ENCODE measurements around the gene OSBPL3.

The OSBPL3 gene

DNA sequence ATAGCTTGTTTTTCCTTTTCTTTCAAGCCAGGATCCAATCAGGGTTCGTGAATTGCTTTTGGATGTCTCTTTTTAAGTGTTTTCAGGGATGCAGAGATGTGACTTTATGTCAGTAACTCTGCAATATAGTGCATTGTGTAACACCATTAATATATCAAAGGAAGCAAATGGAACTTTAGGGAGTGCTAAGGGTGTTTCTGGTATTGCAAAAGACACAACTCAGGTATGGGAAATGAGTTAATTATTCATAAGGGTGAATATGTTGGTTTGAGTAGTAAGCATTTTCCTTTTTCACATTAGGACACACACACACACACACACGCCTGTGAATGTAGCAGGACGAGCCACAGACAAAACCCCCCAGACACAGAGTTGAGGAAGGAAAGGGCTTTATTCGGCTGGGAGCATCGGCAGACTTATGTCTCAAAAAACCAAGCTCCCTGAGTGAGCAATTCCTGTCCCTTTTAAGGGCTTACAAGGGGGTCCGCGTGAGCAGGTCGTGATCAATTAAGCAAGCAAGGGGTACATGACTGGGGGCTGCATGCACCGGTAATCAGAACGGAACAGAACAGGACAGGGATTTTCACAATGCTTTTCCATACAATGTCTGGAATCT lies 190.9 kb downstream of the OSBPL3 start:
- DNase-seq: peak; percentile 16 to 47 (median 26)

DNA sequence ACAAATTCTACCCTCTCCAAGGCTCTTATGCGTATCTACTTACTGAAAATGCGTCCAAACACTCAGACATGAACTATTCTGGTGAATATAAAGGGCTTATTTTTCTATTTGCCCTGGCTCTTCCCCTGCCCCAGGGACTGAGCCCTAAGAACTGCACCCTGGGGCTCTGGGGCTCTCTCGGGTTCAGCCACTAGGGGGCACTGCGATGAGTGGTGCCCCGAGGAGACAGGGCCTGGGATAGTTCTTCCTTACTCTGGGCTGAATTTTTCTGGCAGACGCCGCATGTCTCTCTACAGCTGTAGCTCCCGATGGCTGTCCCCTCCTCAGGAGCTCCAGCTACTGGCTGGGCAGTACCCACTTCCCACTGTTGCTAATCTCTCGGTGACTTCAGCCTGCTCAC lies 191.9 kb downstream of the OSBPL3 start:
- DNase-seq: no peak

DNA sequence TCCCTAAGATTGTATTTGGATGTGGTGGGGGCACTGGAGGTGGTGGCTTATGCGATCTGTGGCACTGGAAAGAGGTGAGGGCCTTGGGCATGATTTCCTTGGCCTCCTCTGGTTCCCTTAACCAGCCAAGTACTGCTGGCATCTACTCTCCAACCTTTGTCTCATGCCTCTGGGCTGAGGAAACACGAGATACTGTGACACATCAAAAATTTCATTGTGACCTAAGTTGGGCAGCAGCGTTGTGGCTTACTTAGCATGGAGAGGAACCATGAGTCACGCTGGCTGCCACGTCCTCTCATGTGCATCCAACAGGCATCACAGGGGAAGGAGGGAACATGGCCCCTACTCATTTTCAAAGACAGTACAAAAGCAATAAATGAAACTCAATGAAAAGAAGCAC lies 193.0 kb downstream of the OSBPL3 start:
- peak; percentile 96 to 99 (median 98) for DNase-seq

DNA sequence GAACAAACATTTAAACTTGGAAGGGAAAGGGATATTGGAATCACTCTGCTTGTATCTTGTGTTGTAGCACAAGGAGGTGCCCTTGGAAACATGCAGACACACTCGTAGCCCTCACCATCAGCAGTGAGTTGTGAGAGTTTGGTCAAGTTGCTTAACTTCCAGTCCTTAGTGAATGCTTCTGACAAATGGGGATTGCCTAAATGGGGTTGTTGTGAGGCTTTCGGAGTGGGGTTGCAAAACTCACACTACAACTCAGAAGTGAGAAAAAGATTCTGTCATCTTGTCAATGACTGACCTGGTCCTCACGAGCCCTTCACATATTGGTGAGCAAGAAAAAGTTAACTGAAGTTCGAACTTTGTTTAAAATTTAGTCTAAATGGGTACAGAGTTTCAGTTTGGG lies 193.7 kb downstream of the OSBPL3 start:
- peak; percentile 87 to 97 (median 94) for DNase-seq

DNA sequence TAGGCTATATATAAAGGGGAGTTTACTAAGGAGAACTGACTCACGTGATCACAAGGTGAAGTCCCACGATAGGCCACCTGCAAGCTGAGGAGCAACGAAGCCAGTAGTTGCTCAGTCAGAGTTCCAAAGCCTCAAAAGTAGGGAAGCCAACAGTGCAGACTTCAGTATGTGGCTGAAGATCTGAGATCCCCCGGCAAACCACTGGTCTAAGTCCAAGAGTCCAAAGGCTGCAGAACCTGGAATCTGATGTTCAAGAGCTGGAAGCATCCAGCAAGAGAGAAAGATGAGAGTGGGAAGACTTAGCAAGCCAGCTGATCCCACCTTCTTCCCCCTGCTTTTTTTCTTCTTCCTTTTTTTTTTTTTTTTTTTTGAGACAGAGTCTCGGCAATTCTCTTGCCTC lies 195.7 kb downstream of the OSBPL3 start:
- DNase-seq: peak in 1 of 3 donors; percentile 7

DNA sequence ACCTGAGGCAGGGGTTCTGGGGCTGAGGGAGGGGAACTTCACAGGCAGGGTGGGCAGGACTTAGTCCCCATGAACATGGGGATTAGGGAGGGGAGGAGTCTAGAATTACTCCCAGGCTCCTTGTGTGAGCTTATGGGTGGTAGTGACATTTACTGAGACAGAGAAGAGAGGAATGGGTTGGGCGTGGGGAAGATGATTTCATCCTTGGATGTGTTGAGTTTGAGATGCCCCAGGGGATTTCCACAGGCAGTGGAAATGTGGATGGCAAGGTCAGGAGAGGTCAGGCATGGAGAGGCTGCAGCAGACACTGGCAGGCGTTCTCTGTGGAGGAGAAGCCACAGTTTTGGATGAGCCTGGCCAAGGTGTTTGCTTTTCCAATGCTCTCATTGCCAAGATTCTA lies 196.3 kb downstream of the OSBPL3 start:
- DNase-seq: peak; percentile 82 to 90 (median 87)

DNA sequence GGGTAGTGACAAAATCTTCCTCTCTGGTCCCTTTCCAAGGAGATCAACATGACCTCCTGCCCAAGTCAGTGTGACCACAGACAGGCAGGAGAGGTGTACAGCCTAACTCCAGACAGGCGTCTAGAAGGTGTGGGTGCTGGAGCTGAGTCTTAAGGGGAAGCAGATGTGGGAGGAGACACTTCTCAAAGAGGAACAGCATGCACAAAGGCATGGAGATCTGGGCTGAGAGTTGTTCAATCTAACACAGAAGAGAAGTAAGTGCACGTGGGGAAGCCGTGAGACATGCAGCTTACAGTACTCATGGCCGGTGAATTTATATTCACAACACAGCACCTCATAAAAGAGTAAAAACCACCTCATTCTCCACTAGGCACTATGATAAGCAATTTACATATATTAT lies 198.9 kb downstream of the OSBPL3 start:
- DNase-seq: peak; percentile 86 to 93 (median 88)

DNA sequence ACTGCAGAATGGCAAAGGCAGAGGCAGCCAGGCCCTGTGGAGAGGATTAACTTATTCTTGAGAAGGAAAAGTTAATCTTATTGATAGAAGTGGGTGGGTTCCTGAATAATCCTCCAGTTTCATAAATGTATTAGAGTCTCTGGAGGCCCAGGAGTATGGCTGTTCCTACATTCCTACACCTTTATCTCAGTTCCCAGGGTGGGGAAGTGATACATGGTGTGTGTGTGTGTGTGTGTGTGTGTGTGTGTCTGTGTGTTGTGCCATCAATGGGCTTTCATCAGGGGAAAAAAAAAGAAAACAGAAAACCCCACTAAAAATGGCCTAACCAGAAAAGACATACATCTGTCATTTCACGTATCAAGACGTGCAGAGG lies 200.7 kb downstream of the OSBPL3 start:
- no peak for DNase-seq

DNA sequence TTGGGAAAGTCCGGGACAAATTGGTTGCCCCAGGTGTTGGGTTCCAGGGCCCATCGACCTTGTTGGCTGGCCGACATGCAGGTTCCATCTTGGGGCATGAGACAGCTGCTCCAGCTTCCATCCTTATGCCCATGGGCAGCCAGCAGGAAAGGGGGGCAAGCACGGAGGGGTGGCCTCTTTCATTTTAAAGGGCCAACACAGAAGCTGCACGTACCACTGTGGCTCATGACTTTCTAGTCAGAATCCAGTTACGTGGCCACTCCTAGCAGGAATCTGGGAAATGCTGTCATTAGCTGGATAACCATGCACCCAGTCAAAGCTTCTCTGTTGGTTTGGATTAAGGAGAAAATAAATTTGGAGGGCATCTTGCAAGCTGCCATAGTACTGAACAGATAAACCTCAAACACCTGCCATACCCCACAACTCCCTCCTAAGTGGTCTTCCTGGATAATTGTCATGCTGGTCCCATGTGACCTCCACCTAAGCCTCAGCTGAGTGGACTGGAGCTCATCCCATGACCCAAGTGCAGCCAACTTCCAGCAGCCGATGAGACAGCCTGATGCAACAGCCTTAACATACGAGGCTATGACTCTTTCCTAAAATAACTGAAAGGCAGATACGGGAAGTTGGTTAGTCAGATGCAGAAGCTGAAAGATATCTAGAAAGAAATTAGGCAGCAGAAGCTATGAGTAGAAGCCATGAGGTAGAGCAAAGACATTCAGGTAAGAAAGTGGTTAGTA lies 201.3 kb downstream of the OSBPL3 start:
- peak; percentile 89 to 96 (median 95) for DNase-seq

DNA sequence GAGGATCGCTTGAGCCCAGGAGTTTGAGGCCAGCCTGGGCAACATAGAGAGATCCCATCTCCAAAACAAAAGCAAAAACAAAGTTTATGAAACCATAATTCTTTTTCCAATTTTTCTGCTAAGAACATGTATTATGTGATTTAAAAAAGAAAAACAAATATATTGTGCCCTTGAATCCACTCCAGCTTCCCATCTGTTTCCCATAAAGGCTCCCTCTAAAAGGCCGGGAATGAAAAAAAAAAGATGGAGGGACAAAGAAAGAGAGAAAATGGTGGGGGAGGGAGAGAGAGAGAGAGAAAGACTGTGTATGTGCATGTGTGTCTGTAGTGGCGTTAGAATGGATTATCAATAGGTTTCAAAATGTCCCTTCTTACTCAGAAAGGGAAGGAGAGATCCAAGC lies 202.2 kb downstream of the OSBPL3 start:
- DNase-seq: no peak

DNA sequence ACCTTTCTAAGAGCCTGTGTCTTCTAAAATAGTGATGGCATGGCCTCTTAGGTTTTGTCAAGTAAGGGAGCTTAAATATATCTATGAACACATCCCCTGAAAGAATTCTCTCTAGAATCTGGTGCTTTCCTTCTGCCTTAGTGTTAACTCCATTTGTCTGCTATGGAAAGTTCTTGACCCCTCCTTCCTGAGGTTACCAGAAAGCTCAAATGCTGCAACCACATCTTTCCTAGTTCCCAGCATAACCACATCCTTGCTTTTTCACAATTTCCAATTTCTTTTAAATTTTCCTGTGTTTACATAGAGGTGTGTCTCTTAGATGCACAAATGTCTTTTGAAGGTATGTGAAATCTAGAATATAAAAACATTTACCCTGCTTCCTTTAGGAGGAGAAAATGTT lies 206.3 kb downstream of the OSBPL3 start:
- no peak for DNase-seq

DNA sequence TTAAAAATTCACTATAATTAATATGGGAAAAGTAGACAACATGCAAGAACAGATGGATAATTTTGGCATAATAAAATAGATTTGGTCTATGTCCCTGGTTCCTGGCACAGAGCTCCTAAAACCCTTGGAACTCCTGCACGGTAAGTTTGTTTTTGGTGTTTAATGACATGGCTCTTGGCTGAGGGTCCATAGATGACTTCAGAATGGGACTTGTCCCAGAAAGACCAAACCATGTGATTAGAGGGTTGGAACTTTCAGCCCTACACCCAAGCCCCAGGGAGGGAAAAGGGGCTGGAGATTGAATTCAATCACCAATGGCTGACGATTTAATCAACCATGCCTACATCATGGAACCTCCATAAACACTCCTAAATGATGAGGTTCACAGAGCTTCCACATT lies 210.1 kb downstream of the OSBPL3 start:
- no peak for DNase-seq

DNA sequence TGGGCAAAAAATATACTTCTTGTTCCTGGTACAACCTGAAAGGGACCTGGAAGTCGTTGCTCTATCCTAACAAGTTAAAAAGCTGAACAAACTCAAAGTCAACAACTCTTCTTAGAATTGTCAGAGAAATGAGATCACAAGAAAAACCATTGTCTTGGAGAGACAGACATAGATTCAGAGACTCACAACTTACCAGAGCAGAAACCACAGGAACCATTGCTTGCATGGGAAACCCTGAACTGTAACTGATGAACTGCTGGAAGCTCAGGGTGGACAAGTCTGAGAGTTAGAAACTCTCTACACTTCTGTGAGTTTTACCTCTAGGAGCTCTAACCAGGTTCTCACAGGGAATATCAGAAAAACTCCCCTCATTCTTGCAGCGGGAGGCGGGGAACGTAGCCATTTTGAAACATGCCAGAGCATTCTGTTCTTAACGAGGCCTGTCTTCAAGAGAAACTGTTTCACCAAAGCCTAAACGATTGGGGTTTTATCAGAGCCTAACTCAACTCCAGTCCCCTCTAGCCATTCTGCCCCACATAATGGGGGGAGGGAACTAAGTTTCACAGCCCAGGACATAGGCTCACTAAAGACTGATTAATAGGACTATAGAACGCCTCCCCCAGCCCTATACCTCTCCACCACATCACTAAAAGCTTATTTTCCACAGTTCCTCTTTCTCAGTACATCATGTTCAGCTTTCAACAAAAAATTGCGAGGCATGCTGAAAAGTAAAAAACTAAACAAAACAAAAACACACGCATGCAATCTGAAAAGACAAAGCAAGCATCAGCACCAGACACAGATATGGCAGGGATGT lies 210.8 kb downstream of the OSBPL3 start:
- DNase-seq: no peak

DNA sequence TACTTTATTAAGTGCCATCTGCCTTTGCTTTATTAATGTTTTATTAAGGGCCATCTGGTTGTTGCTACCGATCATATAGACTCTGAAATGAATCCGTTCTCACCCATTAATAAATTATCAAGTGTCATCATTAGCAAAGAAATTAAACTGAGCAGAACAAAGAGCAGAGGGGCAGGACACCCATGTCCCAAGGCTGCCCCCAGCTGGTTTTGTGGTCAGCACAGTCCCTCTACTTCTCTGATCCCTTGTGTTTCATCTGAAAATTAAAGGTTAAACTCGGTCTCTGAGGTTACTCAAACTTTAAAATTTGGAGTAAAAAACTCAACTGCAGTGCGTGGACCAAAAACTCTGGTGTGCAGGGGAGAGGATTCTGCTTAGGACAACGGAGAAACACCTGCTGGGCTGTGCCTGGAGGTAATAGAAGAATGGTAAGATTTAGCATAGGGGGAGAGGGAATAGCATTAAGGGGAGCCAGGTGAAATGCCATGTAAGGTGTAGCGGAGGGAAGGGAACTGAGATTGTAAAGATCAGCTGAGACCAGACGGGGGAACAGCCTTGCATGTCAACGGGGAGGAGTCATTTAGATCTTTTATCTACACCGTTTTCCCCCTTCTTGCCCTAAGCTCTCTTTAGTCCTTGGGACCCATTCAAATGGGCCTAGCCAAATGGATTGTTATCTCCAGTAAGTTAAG lies 212.0 kb downstream of the OSBPL3 start:
- DNase-seq: no peak

DNA sequence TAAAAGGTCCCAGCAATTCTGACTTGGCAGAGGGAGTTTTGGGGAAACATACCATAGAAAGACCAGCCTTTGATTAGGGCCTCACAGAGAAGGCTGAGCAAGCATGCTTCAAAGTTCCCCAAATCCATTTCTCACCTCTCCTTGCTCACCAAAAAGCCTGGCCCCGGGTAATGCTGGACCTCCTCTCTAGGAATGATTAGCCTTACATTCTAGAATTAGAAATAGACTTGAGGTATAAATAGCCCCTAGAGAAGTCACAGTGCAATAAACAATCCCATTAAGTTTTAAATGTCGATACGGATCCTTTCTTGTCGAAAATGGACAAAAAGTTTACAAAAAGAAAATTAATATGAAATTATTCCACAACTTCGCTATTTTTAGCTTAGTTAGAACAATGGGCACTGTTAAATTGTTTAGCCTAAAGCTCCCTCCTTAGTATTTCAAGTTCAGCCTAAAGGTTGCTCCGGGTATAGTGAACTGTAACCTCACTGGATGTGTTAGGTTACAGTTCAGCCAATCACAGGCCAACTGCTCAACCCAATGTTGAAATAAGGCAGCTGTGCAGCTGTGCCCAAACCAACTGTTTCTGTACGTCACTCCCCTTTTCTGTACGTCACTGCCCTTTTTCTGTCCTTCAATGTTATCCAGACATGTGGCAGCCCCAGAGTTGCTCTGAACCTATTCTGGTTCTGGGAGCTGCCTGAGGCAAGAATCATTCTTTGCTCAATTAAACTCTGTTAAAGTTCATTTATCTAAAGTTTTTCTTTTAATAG lies 214.8 kb downstream of the OSBPL3 start:
- DNase-seq: peak; percentile 65 to 76 (median 72)

DNA sequence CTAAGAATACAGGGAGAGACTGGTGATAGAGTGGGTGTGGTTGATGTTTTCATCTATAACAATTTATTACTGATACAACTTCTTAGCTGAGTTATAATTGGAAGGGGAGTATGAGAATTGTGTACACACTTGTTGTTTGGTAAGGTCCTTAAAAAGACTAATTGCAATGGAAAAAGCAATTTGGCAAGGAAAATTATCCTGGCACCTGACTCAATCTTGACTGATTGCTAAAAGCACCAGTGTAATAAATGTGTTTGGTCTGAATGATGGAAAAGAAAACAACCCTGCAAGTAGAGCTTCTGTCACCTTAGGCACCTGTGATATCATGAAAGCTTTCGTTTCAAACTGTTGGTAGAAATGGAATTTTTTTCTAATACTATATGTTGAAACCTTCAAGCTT lies 216.0 kb downstream of the OSBPL3 start:
- no peak for DNase-seq

DNA sequence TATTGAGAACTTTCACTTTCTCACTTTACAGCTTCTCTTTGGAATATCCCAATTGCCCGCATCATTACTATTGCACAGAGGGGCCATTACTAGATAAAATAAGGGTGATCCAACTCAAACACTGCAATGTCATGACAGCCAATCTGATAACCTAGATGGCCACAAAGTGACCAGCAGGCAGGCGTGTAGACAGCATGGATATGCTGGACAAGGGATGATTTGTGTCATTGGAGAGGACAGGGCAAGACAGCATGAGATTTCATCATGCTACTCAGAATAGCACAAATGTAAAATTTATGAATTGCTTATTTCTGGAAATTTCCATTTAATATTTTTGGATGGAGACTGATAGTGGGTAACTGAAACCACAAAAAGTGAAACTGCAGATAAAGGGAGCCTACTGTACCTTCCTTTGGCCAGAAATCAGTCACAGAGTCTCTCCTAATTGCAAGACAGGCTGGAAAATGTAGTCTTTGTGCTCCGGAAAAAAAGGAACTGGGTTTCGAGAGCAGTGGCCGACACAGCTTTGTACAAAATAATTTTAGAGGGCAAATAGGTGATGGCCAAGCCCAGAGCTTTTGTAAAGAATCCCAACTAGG lies 216.6 kb downstream of the OSBPL3 start:
- DNase-seq: peak; percentile 55 to 77 (median 69)

DNA sequence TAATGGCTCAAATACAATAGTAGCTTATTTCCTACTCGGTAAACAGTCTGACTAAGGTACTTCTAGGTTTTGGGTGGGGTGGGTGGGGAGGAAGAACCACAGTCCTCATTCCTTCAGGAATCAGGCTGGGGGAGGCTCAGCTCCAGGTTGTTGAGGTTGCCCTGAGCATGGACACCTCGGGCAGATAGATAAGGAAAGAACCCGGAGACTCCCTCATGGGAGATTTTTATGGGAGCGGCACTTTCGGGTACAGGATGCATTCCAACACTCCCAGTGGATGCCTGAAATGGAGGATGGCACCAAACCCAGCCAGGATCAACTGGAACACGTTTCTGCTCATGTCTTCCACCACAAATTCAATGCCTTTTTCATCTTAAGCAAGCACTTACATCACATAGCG lies 217.2 kb downstream of the OSBPL3 start:
- DNase-seq: no peak

DNA sequence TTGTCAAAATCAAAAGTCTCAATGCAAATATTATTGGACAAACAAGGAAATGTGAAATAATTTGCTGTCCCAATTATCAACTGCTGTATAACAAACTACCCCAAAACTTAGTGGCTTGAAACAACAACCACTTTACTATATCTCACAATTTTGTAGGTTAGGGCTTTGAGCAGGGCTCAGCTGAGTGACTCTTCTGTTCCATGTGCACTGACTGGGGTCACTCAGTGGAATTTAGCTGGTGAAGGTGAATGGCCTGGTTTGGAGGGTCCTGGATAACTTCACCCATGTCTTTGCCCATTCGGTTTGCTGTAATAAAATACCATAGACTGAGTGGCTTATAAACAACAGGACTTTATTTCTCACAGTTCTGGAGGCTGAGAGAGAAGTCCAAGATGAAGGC lies 219.0 kb downstream of the OSBPL3 start:
- DNase-seq: no peak

DNA sequence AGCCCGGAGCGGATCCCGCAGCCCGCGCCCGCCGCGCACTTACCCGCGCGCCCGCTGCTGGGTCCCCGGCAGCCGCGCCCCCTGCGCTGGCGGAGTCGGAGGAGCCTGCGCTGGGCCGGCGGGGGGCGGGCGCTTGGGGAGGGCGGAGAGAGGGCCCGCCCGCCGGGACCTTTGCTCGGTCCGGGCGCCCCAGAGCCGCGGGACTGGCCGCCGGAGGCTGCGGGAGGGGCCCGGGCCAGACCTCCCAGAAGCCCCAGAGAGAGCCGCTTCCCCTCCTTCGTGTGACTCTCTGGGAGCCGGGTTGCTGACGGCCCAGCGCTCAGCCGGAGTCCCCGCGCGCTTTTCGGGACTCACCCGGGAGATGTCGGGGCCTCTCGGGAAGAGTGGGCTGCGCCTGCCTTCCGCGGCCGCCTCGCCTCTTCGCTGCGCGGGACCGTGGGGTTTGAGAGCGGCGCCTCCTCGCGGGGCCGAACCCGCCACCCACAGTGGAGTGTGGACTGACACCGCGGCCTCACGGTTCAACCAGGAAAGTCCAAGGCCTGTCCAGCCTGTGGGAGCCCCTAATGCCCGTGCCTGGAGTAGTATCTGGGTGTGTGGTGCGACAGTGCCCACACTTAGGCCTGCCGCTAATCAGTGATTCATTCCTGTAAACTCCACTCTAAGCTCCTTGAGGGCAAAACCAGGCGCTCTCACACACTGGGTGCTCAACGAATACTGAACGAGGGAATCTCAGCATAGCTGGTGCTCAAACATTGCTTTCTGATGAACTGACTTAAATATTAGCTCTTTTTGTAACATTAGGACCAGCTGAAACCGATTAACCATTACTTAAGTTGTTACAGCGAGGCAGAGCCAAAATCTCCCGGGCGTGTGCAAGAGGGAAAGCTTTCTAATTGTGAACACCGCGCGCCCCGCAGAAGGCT lies 222.4 kb downstream of the OSBPL3 start, which contains the start of gene GSDME:
Gene GSDME, minus strand, starts transcription at position 112 of the 923 bp plus-strand sequence. CDS start 7,690 bp downstream, outside the sequence.
- peak; percentile 82 to 94 (median 89) for DNase-seq
